Left cardiac atrium (tissue), 4 donors: ENCODE data around the gene MED9. TPM values are rescaled to one million over a fixed set of nuclear protein-coding genes. Genes with fewer than 3 reads are reported as not detected.
"Not testable (repeated sequence)": the region's sequence is repeated elsewhere in the genome, so short reads cannot be mapped to it uniquely, and the experiment has no call there.

Experiments used
- ATAC-seq, 2 donors: fragments of 200-7000 bp; cut with Tn5 transposase; one replicate each; pipeline ENCODE4 v1.9.1; 2020; ENCODE audit warnings: mild to moderate bottlenecking in 2 of 2, moderate library complexity in 2 of 2
- DNase-seq: peaks from one replicate; pipeline ENCODE4 v3.0.0-alpha.2; 2020
- intact Hi-C, 2 donors: fragments of 100-400 bp; cut with DNase I; formaldehyde crosslinking; loops; one replicate each; pipeline versions ENCODE4 v1.14.1 to v1.15.1; 2022 to 2023
- long read RNA-seq: library from polyadenylated mRNA; unstranded; transcript quantifications from one replicate; pipeline ENCODE4 v2.0.0, GENCODE V29; 2021
- total RNA-seq, 2 donors: library from RNA; stranded (reverse); fragmentation: NEBNext Ultra II Directional; extraction: Animal tissue kit (Norgen Biotek cat#: 25700); gene quantifications; one replicate each; pipeline ENCODE4 v1.2.1, GENCODE V29; 2021
- donor health status: DM: no; HTN: yes; CAD: no.
- donor health status: DM: no; HTN: yes; CAD: no; lungs with severe emphysema.
- donor health status: DM: yes; HTN: yes; CAD: no.
- donor health status: Dilated cardiomyopathy.

The MED9 gene, protein sequence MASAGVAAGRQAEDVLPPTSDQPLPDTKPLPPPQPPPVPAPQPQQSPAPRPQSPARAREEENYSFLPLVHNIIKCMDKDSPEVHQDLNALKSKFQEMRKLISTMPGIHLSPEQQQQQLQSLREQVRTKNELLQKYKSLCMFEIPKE
- 10 to 100 TPM; 26.8 to 35.1 TPM for total RNA-seq
- long read RNA-seq, transcript MED9-201 (2 exons, 2,228 nt): major isoform, 39 of 60 reads
- long read RNA-seq, partial matches to known transcripts: 20 of 60 reads
- long read RNA-seq, other reads (novel, unspliced or antisense): 0 of 60 reads

DNA sequence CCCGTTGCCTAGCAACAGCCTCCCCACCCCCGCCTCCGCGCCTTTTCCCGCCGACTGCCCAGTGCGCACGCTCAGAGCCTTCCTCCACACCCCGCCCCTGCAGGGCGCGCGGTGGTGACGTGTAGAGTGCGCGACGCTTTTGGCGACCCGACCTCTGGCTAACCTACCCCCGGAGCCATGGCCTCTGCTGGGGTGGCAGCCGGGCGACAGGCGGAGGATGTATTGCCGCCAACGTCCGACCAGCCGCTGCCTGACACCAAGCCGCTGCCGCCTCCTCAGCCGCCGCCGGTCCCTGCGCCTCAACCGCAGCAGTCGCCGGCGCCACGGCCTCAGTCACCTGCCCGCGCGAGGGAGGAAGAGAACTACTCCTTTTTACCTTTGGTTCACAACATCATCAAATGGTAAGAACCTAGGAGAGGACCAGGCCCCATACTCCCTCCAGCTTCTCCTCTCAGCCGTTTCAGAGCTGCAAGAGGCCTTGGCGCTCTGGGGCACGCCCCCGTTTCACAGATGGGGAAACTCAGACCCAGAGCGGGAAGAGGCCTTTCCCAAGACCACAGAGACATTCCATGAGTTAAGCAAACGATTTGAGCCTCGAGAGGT is at the start of gene MED9:
TSS of gene MED9 (plus strand) at position 136 of the 603 bp plus-strand sequence. CDS start at position 178, 42 bp downstream.
- intact Hi-C loops: loop anchor here in 1 of 2 donors (10.0 kb wide), 2 partner anchors 62 to 112 kb away; no protein-coding TSS in a partner anchor
- ATAC-seq: peak; percentile 99
- DNase-seq: peak; percentile 94

DNA sequence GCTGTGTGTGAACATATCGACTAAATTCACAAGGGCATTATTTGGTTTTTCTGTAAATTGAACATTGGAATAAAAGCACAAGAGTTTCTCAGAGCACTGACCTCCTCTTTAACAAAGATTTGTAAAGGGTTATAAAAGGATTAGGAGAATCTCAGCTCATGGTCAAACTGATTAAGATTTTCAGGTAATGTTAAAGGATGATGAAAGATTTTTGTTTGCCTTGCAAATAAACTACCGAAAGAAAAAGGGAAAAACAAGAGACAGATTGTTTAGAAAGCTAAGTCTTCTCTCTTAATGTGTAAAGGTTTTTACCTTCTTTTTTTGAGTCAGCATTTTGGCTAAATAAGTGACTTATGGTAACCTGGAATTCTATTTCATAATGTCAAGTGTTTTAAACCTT is 47.6 kb upstream of the MED9 start:
- no peak for ATAC-seq
- DNase-seq: no peak
- intact Hi-C loops: no loop called here

DNA sequence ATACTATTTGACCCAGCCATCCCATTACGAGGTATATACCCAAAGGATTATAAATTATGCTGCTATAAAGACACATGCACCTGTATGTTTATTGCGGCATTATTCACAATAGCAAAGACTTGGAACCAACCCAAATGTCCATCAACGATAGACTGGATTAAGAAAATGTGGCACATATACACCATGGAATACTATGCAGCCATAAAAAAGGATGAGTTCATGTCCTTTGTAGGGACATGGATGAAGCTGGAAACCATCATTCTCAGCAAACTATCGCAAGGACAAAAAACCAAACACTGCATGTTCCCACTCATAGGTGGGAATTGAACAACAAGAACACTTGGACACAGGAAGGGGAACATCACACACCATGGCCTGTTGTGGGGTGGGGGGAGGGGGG is 45.9 kb upstream of the MED9 start:
- DNase-seq, ATAC-seq, intact Hi-C loops: not testable (repeated sequence)

DNA sequence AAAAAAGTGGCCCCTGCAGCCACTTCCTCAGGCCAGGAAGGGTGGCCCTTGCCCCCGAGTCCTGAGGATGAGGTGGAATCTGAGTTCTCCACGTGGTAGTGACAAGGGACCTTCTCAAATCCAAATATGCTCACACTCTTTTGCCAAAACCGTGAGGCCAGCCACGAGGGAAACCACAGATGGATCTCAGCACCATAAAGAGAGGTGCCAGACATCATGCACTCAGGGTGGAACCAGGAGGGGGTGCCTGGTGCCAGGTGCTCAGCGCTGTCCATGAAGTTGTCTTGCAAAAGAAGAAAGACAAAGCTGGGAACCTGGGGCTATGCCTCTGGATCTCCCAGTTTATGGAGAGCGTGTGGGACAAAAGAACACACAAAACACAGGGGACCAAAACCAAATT is 45.2 kb upstream of the MED9 start:
- DNase-seq (no peak), ATAC-seq (no peak)
- intact Hi-C loops: no loop called here

DNA sequence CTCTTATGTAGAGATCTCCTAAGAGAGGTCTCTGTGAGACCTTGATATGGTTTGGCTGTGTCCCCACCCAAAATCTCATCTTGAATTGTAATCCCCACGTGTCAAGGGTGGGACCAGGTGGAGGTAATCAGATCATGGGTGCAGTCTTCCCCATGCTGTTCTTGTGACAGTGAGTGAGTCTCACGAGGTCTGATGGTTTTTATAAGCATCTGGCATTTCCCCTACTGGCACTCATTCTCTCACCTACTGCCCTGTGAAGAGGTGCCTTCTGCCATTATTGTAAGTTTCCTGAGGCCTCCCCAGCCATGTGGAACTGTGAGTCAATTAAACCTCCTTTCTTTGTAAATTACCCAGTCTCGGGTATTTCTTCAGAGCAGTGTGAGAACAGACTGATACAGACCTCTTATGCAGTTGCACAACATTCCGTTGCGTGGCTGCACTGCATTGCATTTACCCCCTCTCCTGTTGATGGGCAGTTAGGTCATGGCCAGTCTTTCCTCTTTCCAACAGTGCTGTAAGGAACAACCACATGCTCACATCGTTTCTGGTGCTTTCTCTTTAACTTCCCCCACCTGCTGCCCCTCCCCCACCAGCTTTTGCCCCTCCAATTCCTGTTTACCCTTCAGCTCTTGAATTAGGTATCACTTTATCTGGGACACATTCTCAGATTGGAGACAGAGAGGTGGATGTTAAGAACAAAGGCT is 43.6 kb upstream of the MED9 start:
- intact Hi-C loops: no loop called here
- no peak for DNase-seq
- ATAC-seq: peak in 1 of 2 donors; percentile 78

DNA sequence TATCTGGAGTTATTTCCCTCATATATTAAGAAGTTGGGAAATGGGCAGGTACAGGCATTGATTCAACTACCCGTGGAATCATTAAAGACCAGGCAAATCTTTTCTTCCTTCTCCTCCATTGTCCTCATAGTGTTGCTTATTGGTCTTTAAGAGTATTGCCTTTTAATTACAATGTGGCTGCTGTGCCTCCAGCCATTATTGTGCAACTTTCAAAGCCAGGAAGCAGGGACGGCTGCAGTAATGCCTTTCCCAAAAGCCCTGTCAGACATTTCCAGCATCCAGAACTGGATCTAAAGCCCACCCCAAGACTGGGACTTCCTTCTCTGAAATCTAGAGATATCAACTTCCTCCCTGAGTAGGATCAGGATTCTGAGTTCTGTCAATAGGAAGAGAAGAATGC is 42.3 kb upstream of the MED9 start:
- no peak for ATAC-seq
- DNase-seq: no peak
- intact Hi-C loops: no loop called here

DNA sequence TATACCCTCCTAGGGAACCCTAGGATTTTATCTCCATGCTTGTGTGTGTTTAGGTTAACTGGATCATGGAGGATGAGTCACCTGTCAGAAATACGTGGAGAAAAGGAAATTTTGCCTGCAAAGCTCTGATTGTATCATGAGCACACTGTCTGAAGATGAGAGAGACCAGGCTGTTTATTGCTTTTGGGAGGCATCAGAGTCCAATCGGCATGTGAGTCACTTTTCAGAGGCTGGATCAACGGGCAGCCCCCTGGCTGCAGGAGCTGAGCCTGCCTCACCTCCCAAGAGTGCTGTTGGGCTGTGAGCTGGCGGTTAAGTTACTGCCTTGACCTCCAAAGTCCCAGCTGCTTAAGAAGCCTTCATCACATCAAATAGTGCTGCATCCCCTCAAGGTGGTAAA is 41.5 kb upstream of the MED9 start:
- ATAC-seq: no peak
- intact Hi-C loops: no loop called here
- no peak for DNase-seq

DNA sequence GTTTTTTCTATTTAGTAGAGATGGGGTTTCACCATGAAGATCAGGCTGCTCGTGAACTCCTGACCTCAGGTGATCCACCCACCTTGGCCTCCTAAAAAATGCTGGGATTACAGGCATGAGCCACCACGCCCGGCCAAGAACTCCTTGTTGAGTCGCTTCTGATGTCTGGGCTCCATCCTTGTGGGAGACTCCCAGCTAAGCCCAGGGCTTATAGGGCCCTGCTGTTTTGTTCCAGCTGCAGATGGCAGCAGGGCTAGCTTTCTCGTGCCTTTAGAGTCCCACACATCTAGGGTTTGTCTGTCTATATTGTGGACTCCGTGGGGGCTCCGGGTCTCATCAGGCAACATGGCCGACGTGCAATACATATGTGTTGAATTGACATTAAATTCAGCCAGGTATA is 39.3 kb upstream of the MED9 start:
- intact Hi-C loops: no loop called here
- ATAC-seq (no peak), DNase-seq (no peak)

DNA sequence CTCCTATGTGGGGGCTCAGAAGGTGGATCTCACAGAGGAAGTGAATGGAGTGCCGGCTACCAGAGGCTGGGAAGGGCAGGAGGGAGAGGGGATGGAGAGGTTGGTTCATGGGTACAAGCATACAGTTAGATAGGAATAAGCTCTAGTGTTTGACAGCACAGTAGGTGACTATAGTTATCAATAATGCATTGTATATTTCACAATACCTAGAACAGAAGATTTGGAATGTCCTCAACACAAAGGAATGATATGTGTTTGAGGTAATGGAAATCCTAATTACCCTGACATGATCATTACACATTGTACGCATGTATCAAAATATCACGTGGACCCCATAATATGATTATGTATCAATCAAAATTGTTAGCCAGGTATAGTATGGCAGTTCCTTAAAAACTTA is 38.9 kb upstream of the MED9 start:
- no peak for DNase-seq
- intact Hi-C loops: no loop called here
- no peak for ATAC-seq

DNA sequence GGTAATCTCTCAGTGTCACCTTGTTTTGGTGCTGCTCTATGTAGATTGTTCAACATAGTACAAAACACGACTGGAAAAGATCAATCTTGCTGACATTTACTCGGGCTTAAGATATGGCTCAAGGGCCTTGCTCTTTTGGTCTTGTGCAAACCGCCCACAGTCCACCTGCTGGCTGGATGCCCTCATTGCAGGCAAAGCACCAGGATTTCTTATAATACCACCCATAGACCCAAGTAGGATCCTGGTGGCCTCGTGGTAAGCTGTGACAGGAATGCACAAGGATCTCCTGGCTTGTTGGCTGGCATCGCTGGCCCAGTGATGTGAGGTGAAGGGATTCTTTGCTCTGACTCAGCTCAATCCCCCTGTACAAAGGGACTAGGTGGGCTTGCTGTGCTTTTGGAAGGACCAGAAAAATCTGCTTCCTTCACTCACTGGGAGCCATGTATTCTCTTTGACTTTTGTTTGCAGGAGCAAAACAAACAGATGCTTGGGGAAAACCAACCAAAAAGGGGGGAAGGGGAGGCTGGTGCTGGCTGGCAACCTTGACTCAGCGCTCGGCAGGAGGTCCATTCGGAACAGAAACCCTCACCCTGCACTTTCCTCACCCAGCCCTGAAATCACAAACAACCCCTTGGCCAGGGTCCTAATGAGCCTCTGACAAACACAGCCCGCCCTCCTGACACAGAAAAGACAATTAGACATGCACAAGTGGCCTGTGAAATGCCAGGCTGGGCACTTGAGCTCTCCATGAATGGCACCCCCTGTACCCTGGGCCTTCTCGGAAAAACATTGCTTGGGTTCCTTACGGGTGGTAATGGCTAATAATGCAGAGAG is 36.6 kb upstream of the MED9 start:
- DNase-seq (peak; percentile 56), ATAC-seq (no peak)
- intact Hi-C loops: loop anchor here in 1 of 2 donors (10.0 kb wide), 1 partner anchor 85 kb away; no protein-coding TSS in a partner anchor

DNA sequence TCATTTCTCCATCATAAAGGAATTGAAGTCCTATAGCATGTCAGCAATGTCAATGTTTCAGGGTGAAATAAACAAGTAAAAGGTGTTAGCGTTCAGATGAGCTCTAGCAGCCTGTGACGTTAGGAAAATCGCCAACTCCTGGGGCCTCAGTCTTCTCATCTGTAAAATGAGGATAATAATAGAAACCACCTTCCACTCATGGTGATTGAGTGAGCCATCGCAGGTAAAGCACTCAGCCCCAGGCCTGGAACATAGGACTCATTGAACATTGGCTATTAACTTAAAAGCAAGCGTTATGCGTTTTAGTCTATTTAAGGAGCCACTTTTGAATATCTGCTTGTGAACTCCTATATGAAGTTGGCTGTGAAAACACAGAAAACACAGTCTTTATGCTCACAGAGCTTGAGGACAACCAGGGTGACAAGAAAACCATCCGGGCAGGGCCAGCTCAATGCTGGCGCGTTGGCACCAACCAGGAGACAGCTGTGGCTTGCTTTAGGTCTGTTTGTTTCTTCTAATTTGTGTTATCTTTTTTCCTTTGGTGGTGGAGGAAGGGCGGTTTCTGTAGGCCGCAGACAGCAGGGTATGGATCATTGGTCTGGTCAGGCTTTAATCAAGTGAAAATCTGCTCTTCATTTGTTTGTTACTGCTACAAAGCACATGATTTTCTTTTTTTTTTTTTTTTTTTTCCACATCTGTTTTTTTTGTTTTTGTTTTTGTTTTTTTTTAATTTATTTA is 35.7 kb upstream of the MED9 start:
- no peak for ATAC-seq
- no peak for DNase-seq
- intact Hi-C loops: loop anchor here in 1 of 2 donors (10.0 kb wide), 1 partner anchor 86 kb away; no protein-coding TSS in a partner anchor

DNA sequence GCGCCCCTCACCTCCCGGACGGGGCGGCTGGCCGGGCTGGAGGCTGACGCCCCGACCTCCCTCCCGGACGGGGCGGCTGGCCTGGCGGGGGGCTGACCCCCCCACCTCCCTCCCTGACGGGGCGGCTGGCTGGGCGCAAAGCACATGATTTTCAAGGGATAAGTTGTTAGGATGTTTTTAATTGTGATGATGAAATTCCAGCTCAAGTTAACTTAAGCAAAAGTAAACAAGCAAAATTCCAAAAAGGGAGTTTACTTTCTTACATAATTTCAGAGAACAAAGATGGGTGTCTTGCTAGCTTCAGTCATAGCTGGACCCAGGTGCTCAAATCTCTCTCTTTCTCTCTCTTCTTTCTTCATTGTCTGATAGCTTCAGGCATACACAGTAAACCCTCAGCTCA is 33.6 kb upstream of the MED9 start:
- no peak for ATAC-seq
- intact Hi-C loops: loop anchor here in 1 of 2 donors (10.0 kb wide), 1 partner anchor 88 kb away; no protein-coding TSS in a partner anchor

DNA sequence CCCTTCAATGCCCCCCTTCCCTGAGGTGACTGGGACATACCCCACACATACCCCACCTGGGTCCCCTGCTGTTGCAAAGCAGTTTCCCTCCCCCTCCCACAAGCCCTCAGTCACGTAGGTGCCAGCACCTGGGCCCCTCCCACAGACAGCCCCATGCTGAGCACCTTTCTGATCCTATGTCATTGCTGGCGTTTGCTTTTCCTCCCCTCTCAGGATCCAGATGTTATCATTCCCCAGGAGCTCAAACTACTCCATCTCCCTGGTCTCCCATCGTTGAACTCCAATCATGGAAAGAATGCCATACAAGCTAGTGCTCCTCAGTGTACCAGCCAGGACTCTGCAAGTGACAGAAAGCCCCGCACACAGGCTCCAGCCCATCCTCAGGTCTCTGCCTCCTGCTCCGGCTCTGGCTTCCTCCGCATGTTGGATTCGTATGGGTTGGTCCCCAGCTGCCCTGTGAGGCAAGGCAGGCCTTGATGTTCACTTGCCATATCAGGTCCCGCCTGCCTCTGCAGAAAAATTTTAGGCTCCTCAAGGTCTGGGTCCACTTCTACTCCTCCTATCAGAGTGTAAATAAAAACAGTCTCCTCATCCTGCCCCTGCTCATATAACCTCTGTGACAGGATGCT is 31.4 kb upstream of the MED9 start:
- DNase-seq (no peak), ATAC-seq (no peak)
- intact Hi-C loops: loop anchor here in 1 of 2 donors (10.0 kb wide), 1 partner anchor 91 kb away; no protein-coding TSS in a partner anchor

More for the DNA sequence above, 33.6 kb upstream of the MED9 start:
- no peak for DNase-seq

DNA sequence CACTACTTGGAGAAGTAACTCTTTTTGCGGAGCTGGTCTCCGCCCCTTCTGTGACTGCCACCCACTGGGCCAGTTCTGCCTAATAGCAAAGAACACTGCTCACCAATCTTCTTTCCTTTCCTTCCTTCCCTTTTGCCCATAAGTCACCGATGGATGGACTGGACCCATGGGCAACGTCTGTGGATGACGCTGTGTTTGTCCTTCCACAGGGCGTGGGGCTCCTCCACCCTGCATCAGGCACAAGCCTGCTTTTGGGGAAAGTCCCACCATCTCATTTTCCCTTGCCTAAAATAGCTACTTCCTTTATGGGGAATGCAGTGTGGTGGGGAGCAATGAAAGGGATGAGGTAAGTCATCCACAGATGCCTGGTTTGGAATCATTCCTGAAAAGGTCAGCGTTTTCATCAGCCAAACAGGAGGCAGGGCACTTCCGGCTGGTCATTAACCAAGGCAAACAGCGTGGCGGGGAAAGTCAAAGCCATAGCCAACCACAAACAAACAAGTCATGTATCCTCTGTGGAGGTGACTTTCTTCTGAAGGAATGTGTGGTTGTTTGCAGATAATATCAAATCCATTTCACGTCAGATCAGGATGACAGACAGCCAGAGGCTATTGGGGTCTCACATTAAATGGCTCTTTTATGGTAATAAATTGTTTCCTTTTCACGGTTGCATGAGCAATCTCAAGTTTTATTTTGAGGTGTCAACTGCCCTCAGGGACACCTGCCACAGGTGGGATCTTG is 30.7 kb upstream of the MED9 start:
- ATAC-seq (peak; percentile 42 to 71), DNase-seq (no peak)
- intact Hi-C loops: loop anchor here in 1 of 2 donors (10.0 kb wide), 1 partner anchor 91 kb away; no protein-coding TSS in a partner anchor

DNA sequence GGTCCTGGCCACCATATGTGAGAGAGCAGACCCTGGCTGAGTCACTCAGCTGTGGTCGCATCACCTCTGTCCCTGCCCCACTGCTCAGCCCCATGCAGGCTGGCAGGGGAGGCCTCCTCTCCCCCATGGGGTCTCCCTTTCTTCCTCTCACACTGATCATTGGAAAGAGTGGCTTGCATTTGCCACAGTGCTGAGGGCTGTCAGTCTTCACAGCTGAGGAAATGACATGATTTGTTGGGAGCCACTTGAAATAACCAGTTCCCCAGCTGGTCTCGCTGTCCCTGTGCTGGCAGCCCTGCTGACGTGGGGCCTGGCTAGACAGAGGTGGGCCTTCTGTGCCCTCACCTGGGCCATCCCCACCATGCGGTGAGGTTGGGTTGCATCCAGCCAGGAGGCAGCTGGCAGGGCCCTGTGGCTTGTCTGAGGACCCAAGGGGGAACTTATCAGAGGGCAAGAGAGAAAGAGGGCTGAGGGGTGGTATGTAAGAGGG is 30.1 kb upstream of the MED9 start:
- ATAC-seq (no peak), DNase-seq (no peak)
- intact Hi-C loops: loop anchor here in 1 of 2 donors (10.0 kb wide), 1 partner anchor 92 kb away; no protein-coding TSS in a partner anchor

DNA sequence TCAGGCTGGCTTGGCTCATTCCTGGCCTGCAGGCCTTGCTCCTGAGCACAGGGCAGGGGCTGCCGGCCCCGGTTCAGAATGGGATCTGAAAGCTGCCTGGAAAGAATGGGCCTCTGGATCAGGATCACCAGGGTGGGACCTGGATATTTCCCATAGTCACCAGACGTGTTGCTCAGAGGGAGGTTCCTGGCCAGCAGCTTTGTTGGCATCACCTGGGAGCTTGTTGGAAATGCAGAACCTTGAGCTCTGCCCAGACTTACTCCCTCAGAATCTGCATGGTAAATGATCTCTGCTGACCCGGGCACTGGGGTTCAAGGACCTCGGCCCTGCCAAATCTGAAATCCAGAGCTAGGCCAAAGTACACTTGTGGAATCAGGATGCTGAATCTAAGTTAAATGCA is 29.5 kb upstream of the MED9 start:
- intact Hi-C loops: loop anchor here in 1 of 2 donors (10.0 kb wide), 1 partner anchor 92 kb away; no protein-coding TSS in a partner anchor
- ATAC-seq (no peak), DNase-seq (no peak)

DNA sequence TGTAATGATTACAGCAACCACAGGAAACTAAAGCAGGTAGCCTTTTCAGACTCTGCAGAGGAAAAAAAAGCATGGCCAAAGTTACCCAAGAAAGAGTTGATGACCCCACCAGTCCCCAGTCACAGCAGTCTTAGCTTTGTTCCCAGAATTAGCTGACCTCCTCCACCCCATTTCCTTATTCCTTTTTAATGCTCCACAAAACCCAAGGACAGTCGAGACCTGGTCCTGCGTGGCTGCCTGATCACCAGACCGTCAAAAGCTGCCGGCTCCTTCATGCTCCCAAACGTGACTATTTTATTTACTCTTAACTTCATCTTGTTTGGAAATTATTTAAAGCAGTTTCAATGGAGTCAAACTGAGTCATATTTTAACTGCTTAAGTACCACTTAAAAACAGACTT is 28.7 kb upstream of the MED9 start:
- ATAC-seq (no peak), DNase-seq (no peak)
- intact Hi-C loops: loop anchor here in 1 of 2 donors (10.0 kb wide), 1 partner anchor 93 kb away; no protein-coding TSS in a partner anchor
